H1 (cell line): Measurements from ENCODE around the gene ZIC1. TPM values are rescaled to one million over a fixed set of nuclear protein-coding genes. Genes with fewer than 3 reads are reported as not detected.

Experiments used
- CTCF ChIA-PET: fragments of 300-600 bp; sonication (Branson Sonifier 250); formaldehyde crosslinking; loops from one replicate; lab custom pipeline; 2021; ENCODE audit not compliant: partially characterized antibody; lab: Charles Lee
- POLR2A ChIA-PET: fragments of 300-600 bp; sonication (Branson Sonifier 250); formaldehyde crosslinking; loops from one replicate; lab custom pipeline; 2021; ENCODE audit warnings: inconsistent platforms; ENCODE audit not compliant: partially characterized antibody; lab: Charles Lee
- DNase-seq, 2 experiments: peaks; one replicate each; pipeline versions ENCODE4 v3.0.0 to v3.0.0-alpha.2; 2010 to 2022; ENCODE audit warnings: low spot score in 2 of 2, low read depth in 1 of 2, mixed read lengths in 1 of 2
- FAIRE-seq: peaks from 2 replicates; lab custom pipeline; 2011; peaks lifted over from hg19 to GRCh38; lab: Jason Lieb, UNC
- H2AFZ ChIP-seq: 2 replicates; pipeline ENCODE4 v1.8.1; 2012; ENCODE audit warnings: low read length, inconsistent platforms
- H2AK5ac ChIP-seq: 2 replicates; pipeline ENCODE4 v1.6.1; 2013; ENCODE audit warnings: low read depth, low read length
- H2BK120ac ChIP-seq: replicated peaks from 2 replicates; pipeline ENCODE3; 2013; ENCODE audit warnings: low read depth, low read length, inconsistent platforms
- H2BK12ac ChIP-seq: 2 replicates; pipeline ENCODE4 v1.6.1; 2013; ENCODE audit warnings: low read depth, low read length
- H2BK15ac ChIP-seq: 2 replicates; pipeline ENCODE4 v1.6.1; 2013; ENCODE audit warnings: low read length
- H2BK20ac ChIP-seq: 2 replicates; pipeline ENCODE4 v1.6.1; 2013; ENCODE audit warnings: low read length
- H2BK5ac ChIP-seq: 2 replicates; pipeline ENCODE4 v1.6.1; 2013; ENCODE audit warnings: low read depth, low read length
- H3K14ac ChIP-seq: 2 replicates; pipeline ENCODE4 v1.6.1; 2013; ENCODE audit warnings: inconsistent platforms; ENCODE audit not compliant: insufficient read length
- H3K18ac ChIP-seq: 2 replicates; pipeline ENCODE4 v1.6.1; 2013; ENCODE audit warnings: low read length; ENCODE audit errors: extremely low read depth
- H3K23ac ChIP-seq: 2 replicates; pipeline ENCODE4 v1.6.1; 2013; ENCODE audit warnings: inconsistent platforms; ENCODE audit not compliant: insufficient read length
- H3K23me2 ChIP-seq: 2 replicates; pipeline ENCODE4 v1.6.1; 2013; ENCODE audit warnings: low read depth, low read length
- H3K27ac ChIP-seq: 2 replicates; pipeline ENCODE4 v1.6.1; 2011; ENCODE audit warnings: low read depth, low read length, inconsistent platforms
- H3K27me3 ChIP-seq, 4 experiments: replicated peaks in 1 of 4; 1 replicate in 1 of 4; 2 replicates in 3 of 4; pipeline versions ENCODE4 v1.6.1 to v1.8.1; 2011 to 2013; ENCODE audit warnings: low read length in 3 of 4, mild to moderate bottlenecking in 3 of 4, inconsistent platforms in 2 of 4, mixed read lengths in 2 of 4, moderate library complexity in 1 of 4; ENCODE audit not compliant: control insufficient read depth in 3 of 4, insufficient read depth in 3 of 4; ENCODE audit errors: extremely low read depth in 1 of 4
- H3K36me3 ChIP-seq, 4 experiments: 2 replicates each; pipeline versions ENCODE4 v1.6.1 to v1.8.1; 2011 to 2013; ENCODE audit warnings: mild to moderate bottlenecking in 4 of 4, low read length in 3 of 4, moderate library complexity in 2 of 4, control low read depth in 1 of 4, inconsistent platforms in 1 of 4; ENCODE audit not compliant: insufficient read depth in 4 of 4, control insufficient read depth in 2 of 4
- H3K4ac ChIP-seq: replicated peaks from 2 replicates; pipeline ENCODE3; 2013; ENCODE audit warnings: low read length, low read depth, mixed read lengths, inconsistent platforms; ENCODE audit not compliant: insufficient read length
- H3K4me1 ChIP-seq, 4 experiments: replicated peaks in 1 of 4; 1 replicate in 1 of 4; 2 replicates in 3 of 4; pipeline versions ENCODE4 v1.6.1 to v1.8.1; 2011 to 2013; ENCODE audit warnings: low read length in 3 of 4, inconsistent platforms in 2 of 4, mixed read lengths in 1 of 4; ENCODE audit not compliant: insufficient read depth in 4 of 4, control insufficient read depth in 3 of 4
- H3K4me2 ChIP-seq, 2 experiments: 2 replicates each; pipeline versions ENCODE4 v1.6.1 to v1.8.1; 2011 to 2013; ENCODE audit warnings: low read depth in 2 of 2, low read length in 2 of 2, control low read depth in 1 of 2, inconsistent platforms in 1 of 2, mild to moderate bottlenecking in 1 of 2; ENCODE audit not compliant: insufficient read depth in 1 of 2
- H3K4me3 ChIP-seq, 4 experiments: fragments of 200-600, 300-600 bp in 1 of 4; sonication (generic), shearing (Covaris generic), sonication (Bioruptor Twin) in 1 of 4; 2 replicates each; pipeline versions ENCODE4 v1.5.1 to v1.8.1; 2011 to 2016; ENCODE audit warnings: low read length in 4 of 4, low read depth in 3 of 4, control low read depth in 2 of 4, inconsistent platforms in 2 of 4, mild to moderate bottlenecking in 2 of 4, mixed read lengths in 1 of 4, moderate library complexity in 1 of 4; ENCODE audit not compliant: insufficient read depth in 2 of 4; ENCODE audit errors: extremely low read depth in 1 of 4
- H3K56ac ChIP-seq: replicated peaks from 2 replicates; pipeline ENCODE3; 2013; ENCODE audit warnings: low read depth, mild to moderate bottlenecking, mixed read lengths, low read length, inconsistent platforms; ENCODE audit not compliant: insufficient read length
- H3K79me1 ChIP-seq: 2 replicates; pipeline ENCODE4 v1.6.1; 2013; ENCODE audit warnings: low read depth, low read length, control low read depth
- H3K79me2 ChIP-seq, 2 experiments: 2 replicates each; pipeline versions ENCODE4 v1.6.1 to v1.8.1; 2012 to 2013; ENCODE audit warnings: low read length in 2 of 2, mild to moderate bottlenecking in 2 of 2, inconsistent platforms in 1 of 2; ENCODE audit not compliant: insufficient read depth in 2 of 2, control insufficient read depth in 1 of 2
- H3K9ac ChIP-seq, 4 experiments: replicated peaks in 1 of 4; 1 replicate in 1 of 4; 2 replicates in 3 of 4; pipeline versions ENCODE4 v1.6.1 to v1.8.1; 2011 to 2013; ENCODE audit warnings: low read depth in 3 of 4, low read length in 3 of 4, control low read depth in 2 of 4, mild to moderate bottlenecking in 2 of 4, moderate library complexity in 2 of 4, inconsistent platforms in 1 of 4; ENCODE audit errors: extremely low read depth in 1 of 4
- H3K9me3 ChIP-seq, 2 experiments: 2 replicates each; pipeline versions ENCODE4 v1.6.1 to v1.8.1; 2012 to 2013; ENCODE audit warnings: mild to moderate bottlenecking in 2 of 2, moderate library complexity in 2 of 2, control low read depth in 1 of 2, inconsistent platforms in 1 of 2, low read depth in 1 of 2, low read length in 1 of 2, mixed read lengths in 1 of 2; ENCODE audit not compliant: insufficient read depth in 2 of 2
- H4K20me1 ChIP-seq, 2 experiments: replicated peaks in 1 of 2; 2 replicates each; pipeline versions ENCODE3 to v1.8.1; 2011 to 2013; ENCODE audit warnings: inconsistent platforms in 2 of 2, low read length in 2 of 2, mild to moderate bottlenecking in 1 of 2; ENCODE audit not compliant: insufficient read depth in 2 of 2, control insufficient read depth in 1 of 2
- H4K5ac ChIP-seq: 2 replicates; pipeline ENCODE4 v1.6.1; 2013; ENCODE audit warnings: low read length, low read depth, mixed read lengths, inconsistent platforms; ENCODE audit not compliant: insufficient read length
- H4K8ac ChIP-seq: 2 replicates; pipeline ENCODE4 v1.8.0; 2013; ENCODE audit warnings: mild to moderate bottlenecking, moderate library complexity, low read length, inconsistent platforms; ENCODE audit not compliant: insufficient read depth; ENCODE audit errors: extremely low read depth
- H4K91ac ChIP-seq: replicated peaks from 2 replicates; pipeline ENCODE3; 2013; ENCODE audit warnings: low read length, mixed read lengths, inconsistent platforms; ENCODE audit not compliant: insufficient read length
- POLR2AphosphoS5 ChIP-seq: IDR thresholded peaks from 2 replicates; pipeline ENCODE4 v1.6.1; 2011; ENCODE audit warnings: low read depth, low read length
- YY1 ChIP-seq: IDR thresholded peaks from 2 replicates; pipeline ENCODE4 v1.6.1; 2011; ENCODE audit warnings: low read depth, mild to moderate bottlenecking, low read length
- WGBS, 2 experiments: shearing (Covaris generic) in 1 of 2; methylation state at CpG; one replicate each; pipeline versions ENCODE4 v1.1.6 to v1.1.7; 2013 to 2015; ENCODE audit warnings: low lambda C conversion rate in 2 of 2, mixed read lengths in 2 of 2, inconsistent platforms in 1 of 2, low coverage in 1 of 2, missing lambda C conversion rate in 1 of 2; ENCODE audit not compliant: insufficient replicate concordance in 2 of 2, insufficient coverage in 1 of 2, insufficient read length in 1 of 2; ENCODE audit errors: extremely low coverage in 1 of 2, missing lambda C conversion rate in 1 of 2; 5-methylcytosine and 5-hydroxymethylcytosine counted together
- polyA plus RNA-seq, 7 experiments: library from polyadenylated mRNA; depleted of rRNA in 3 of 7; stranded (reverse) in 5 of 7; unstranded in 2 of 7; fragments of >200 nt in 5 of 7; fragments of 200-250 nt in 2 of 7; gene quantifications; 1 replicate in 5 of 7; 2 replicates in 1 of 7; 4 replicates in 1 of 7; pipeline versions ENCODE4 v1.2.1 to v1.2.3, GENCODE V29; 2011 to 2013; ENCODE audit warnings: missing spikeins in 2 of 7, mixed read lengths in 2 of 7
- total RNA-seq: library from RNA; stranded (reverse); fragmentation: NEBNext Ultra II Directional; extraction: Animal tissue kit (Norgen Biotek cat#: 25700); gene quantifications from 2 replicates; pipeline ENCODE4 v1.2.1, GENCODE V29; 2021

The ZIC1 gene
- total and polyA plus RNA-seq, 2 of the 8 experiments (the other 6 are each of a cell fraction or from before 2014, with no cell fraction given), result 0.80 to 2.2 TPM

DNA sequence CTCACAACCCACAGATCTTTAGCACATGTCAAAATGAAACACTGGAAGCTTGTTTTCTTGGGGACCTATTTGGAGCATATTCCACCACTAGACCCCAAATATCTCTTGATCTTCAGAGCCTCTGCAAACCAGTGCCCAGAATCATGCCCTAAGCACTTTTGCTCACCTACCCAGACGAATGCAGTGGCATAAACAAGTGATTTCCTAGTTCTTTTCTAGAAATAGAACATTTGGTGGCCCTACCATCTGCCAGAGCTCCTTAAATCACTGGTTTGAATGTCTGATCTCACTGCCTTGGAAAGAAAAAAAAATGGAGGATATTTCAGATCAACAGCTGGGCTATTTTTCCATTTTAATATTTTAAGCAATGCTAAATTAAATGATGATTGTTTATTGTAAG is 8.2 kb upstream of the ZIC1 start:
- no peaks in the 10 kb centered on the region for H3K79me2 ChIP-seq
- no peak for TF ChIP-seq POLR2AphosphoS5
- no peak for TF ChIP-seq YY1
- H3K23me2 ChIP-seq, result peaks cover 15% of the 10 kb centered on the region; the same call in 1 of the 2 replicates
- peaks cover 24 to 41% (median 28%) of the 10 kb centered on the region in 4 experiments for H3K4me1 ChIP-seq
- no peak overlapping the region for H3K14ac ChIP-seq
- no peak overlapping the region for H2BK12ac ChIP-seq
- H4K20me1 ChIP-seq, result peaks cover 0 to 2% of the 10 kb centered on the region in 2 experiments
- no peak overlapping the region for H3K4ac ChIP-seq
- H3K18ac ChIP-seq, result no peak overlapping the region
- no peak overlapping the region for H2AFZ ChIP-seq
- no peak overlapping the region for H3K56ac ChIP-seq
- H3K27me3 ChIP-seq, result peaks cover 45 to 88% (median 81%) of the 10 kb centered on the region in 4 experiments
- no peak overlapping the region for H2AK5ac ChIP-seq
- no peak overlapping the region for H2BK20ac ChIP-seq
- ChIA-PET CTCF (interaction anchor here (0.6 to 27.3 kb wide), 7 partner anchors 9 to 237 kb away, joined by 3 to 485 read pairs (median 16); no protein-coding TSS in a partner anchor), POLR2A (no interaction called here)
- no peak overlapping the region for H3K23ac ChIP-seq
- peak overlapping the region in 1 of 4 experiments; percentile 5; a peak in 1 of 8 replicates for H3K4me3 ChIP-seq
- H4K91ac ChIP-seq, result no peak overlapping the region
- no peak overlapping the region for H2BK15ac ChIP-seq
- WGBS, 2 experiments, result 55% methylated on average over 1 of the region's 1 CpG; no CpG with 5 or more reads in 1 of the 2 experiments
- H3K4me2 ChIP-seq, result no peak overlapping the region
- no peaks in the 10 kb centered on the region for H3K36me3 ChIP-seq
- no peak overlapping the region for H2BK5ac ChIP-seq
- no peak overlapping the region for H3K9ac ChIP-seq
- H3K79me1 ChIP-seq, result no peaks in the 10 kb centered on the region
- FAIRE-seq (no peak), DNase-seq (peak in 1 of 2 experiments; percentile 26)
- no peak overlapping the region for H4K5ac ChIP-seq
- H4K8ac ChIP-seq, result no peak overlapping the region
- H2BK120ac ChIP-seq, result no peak overlapping the region
- H3K9me3 ChIP-seq, result no peaks in the 10 kb centered on the region
- H3K27ac ChIP-seq, result no peak overlapping the region
